ENCODE measurements around the gene TAF1D.
"Not testable (repeated sequence)": the region's sequence is repeated elsewhere in the genome, so short reads cannot be mapped to it uniquely, and the experiment has no call there.

The TAF1D gene

DNA sequence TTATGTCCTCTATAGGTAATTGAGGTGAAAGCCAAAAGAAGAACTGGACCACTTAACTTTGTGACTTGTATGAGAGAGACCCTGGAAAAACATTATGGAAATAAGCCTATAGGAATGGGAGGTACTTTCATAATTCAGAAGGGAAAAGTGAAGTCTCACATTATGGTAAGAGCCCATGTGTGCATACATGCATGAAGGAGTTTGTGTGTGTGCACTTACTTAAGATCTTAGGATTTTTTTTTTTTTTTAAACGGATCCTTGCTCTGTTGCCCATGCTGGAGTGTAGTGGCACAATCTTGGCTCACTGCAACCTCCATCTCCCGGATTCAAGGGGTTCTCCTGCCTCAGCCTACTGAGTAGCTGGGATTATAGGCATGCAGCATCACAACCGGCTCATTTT is 16.0 kb upstream of the TAF1D start:
- Mint-ChIP-seq H3K36me3 (ENCODE audit: low read depth) (peaks cover 58% of the 10 kb centered on the region), H3K27me3 (ENCODE audit: low read depth) (no peaks in the 10 kb centered on the region), H3K9me3 (no peaks in the 10 kb centered on the region), H3K27ac (no peak overlapping the region), H3K4me1 (no peaks in the 10 kb centered on the region), H3K4me3 (no peak overlapping the region)
- TF ChIP-seq, protein P1, sequence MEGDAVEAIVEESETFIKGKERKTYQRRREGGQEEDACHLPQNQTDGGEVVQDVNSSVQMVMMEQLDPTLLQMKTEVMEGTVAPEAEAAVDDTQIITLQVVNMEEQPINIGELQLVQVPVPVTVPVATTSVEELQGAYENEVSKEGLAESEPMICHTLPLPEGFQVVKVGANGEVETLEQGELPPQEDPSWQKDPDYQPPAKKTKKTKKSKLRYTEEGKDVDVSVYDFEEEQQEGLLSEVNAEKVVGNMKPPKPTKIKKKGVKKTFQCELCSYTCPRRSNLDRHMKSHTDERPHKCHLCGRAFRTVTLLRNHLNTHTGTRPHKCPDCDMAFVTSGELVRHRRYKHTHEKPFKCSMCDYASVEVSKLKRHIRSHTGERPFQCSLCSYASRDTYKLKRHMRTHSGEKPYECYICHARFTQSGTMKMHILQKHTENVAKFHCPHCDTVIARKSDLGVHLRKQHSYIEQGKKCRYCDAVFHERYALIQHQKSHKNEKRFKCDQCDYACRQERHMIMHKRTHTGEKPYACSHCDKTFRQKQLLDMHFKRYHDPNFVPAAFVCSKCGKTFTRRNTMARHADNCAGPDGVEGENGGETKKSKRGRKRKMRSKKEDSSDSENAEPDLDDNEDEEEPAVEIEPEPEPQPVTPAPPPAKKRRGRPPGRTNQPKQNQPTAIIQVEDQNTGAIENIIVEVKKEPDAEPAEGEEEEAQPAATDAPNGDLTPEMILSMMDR (IDR thresholded peaks at IDR 0.05; ENCODE audit: unreplicated experiment in 3 of 3) = no peak

GRCh38 chr11:93756748-93757147 is 15.5 kb upstream of the TAF1D start:
- Mint-ChIP-seq H3K9me3 (no peaks in the 10 kb centered on the region), H3K27me3 (ENCODE audit: low read depth) (no peaks in the 10 kb centered on the region), H3K27ac (no peak overlapping the region), H3K36me3 (ENCODE audit: low read depth) (peaks cover 60% of the 10 kb centered on the region), H3K4me1 (no peaks in the 10 kb centered on the region), H3K4me3 (no peak overlapping the region)
- TF ChIP-seq, protein P1 (IDR thresholded peaks at IDR 0.05; ENCODE audit: unreplicated experiment in 3 of 3) = no peak

GRCh38 chr11:93753241-93753640 is 11.9 kb upstream of the TAF1D start:
- Mint-ChIP-seq H3K4me1 (no peaks in the 10 kb centered on the region), H3K9me3 (no peaks in the 10 kb centered on the region), H3K4me3 (no peak overlapping the region), H3K27ac (no peak overlapping the region), H3K27me3 (ENCODE audit: low read depth) (no peaks in the 10 kb centered on the region), H3K36me3 (ENCODE audit: low read depth) (peaks cover 40% of the 10 kb centered on the region)
- TF ChIP-seq, protein P1 (IDR thresholded peaks at IDR 0.05; ENCODE audit: unreplicated experiment in 3 of 3) = no peak

DNA sequence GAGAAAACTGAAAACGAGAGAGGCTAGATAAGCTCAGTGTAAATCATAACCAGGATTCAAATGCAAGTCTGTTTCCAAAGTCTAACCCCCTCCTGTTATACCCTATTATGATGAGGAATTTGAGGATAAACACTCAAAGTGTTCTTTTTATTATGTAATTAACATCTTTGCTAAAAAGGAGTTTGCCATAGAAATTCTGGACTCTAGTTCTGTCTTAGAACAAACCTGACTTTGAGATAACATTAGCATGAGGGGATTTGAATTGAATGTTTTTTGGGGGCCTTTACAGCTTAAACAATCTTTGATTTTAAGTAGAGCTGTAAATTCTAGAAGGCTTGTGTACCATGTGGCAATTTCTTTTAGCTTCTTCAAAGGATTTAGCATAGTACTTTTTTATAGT is 9.7 kb upstream of the TAF1D start:
- TF ChIP-seq, protein P1 (IDR thresholded peaks at IDR 0.05; ENCODE audit: unreplicated experiment in 3 of 3) = no peak
- Mint-ChIP-seq H3K9me3 (no peaks in the 10 kb centered on the region), H3K27ac (no peak overlapping the region), H3K27me3 (ENCODE audit: low read depth) (no peaks in the 10 kb centered on the region), H3K4me1 (peaks cover 4% of the 10 kb centered on the region), H3K36me3 (ENCODE audit: low read depth) (peaks cover 23% of the 10 kb centered on the region), H3K4me3 (no peak overlapping the region)

- peaks cover 22% of the 10 kb centered on the region for H3K4me1 Mint-ChIP-seq
Measured at GRCh38 chr11:93747122-93747521, 5.8 kb upstream of the TAF1D start.

DNA sequence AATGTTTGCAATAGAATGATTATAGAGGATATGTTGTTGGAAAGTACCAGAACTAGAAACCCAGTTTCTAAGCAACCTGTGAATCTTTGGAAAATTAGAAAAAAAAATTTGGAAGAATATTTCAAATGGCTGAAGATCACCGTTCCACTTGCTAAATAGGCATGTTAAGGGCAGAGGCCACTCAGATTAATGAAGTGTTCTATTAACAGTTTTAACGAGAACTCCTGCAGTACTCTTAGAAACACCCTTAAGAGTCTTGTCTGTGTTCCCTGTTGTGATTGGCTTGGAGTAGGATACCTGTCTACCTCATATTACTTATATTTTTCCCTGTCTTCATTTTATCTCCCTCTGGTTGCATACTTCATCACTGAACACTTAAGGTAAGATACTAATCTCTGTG is 4.8 kb upstream of the TAF1D start:
- H3K4me1 Mint-ChIP-seq = peaks cover 22% of the 10 kb centered on the region
- H3K27me3 Mint-ChIP-seq (ENCODE audit: low read depth) = no peaks in the 10 kb centered on the region
- peak overlapping the region; percentile 37 to 41 (median 38) for H3K4me3 Mint-ChIP-seq
- peak overlapping the region; percentile 73 to 99 (median 77) for H3K27ac Mint-ChIP-seq
- TF ChIP-seq, protein P1 (IDR thresholded peaks at IDR 0.05; ENCODE audit: unreplicated experiment in 3 of 3) = no peak
- H3K36me3 Mint-ChIP-seq (ENCODE audit: low read depth) = peaks cover 10% of the 10 kb centered on the region
- H3K9me3 Mint-ChIP-seq = no peaks in the 10 kb centered on the region

More at GRCh38 chr11:93747122-93747521, 5.8 kb upstream of the TAF1D start:
- TF ChIP-seq, protein P1 (IDR thresholded peaks at IDR 0.05; ENCODE audit: unreplicated experiment in 3 of 3) = no peak
- H3K9me3 Mint-ChIP-seq = no peaks in the 10 kb centered on the region
- H3K27me3 Mint-ChIP-seq (ENCODE audit: low read depth) = no peaks in the 10 kb centered on the region
- peak overlapping the region; percentile 47 to 67 (median 62) for H3K4me3 Mint-ChIP-seq
- peak overlapping the region; percentile 42 to 89 (median 76) for H3K27ac Mint-ChIP-seq
- H3K36me3 Mint-ChIP-seq (ENCODE audit: low read depth) = peaks cover 11% of the 10 kb centered on the region

- H3K4me1 Mint-ChIP-seq = peaks cover 28% of the 10 kb centered on the region
- H3K9me3 Mint-ChIP-seq; H3K36me3 Mint-ChIP-seq (ENCODE audit: low read depth); H3K27me3 Mint-ChIP-seq (ENCODE audit: low read depth): not testable (repeated sequence)
- peak overlapping the region; percentile 77 to 99 (median 86) for H3K27ac Mint-ChIP-seq
- peak overlapping the region; percentile 46 to 60 (median 49) for H3K4me3 Mint-ChIP-seq
Measured at GRCh38 chr11:93745005-93745755, 3.9 kb upstream of the TAF1D start.

Measured in nephron (organoid).